HG03064 (cell line): ENCODE results near the gene DHX15.
A peak's percentile ranks its signal among the peaks of the same experiment; 100 is the strongest.

Experiments used
- ATAC-seq: cut with Tn5 transposase; IDR thresholded peaks from one replicate; pipeline ENCODE4 v1.9.1; 2021; ENCODE audit warnings: low read depth; ENCODE audit not compliant: unreplicated experiment

The DHX15 gene

GRCh38 chr4:24583451-24584210 lies 723 bp downstream of the DHX15 start:
- peak; percentile 27 for ATAC-seq

GRCh38 chr4:24582235-24582832 lies 2.0 kb downstream of the DHX15 start:
- no peak for ATAC-seq

- no peak for ATAC-seq
These were observed 6.0 kb downstream of the DHX15 start for GRCh38 chr4:24578364-24578763.

GRCh38 chr4:24576276-24576675 lies 8.1 kb downstream of the DHX15 start:
- ATAC-seq = no peak

- ATAC-seq = no peak
These were observed 10.1 kb downstream of the DHX15 start for GRCh38 chr4:24574236-24574635.

- no peak for ATAC-seq
These were observed 10.8 kb downstream of the DHX15 start for GRCh38 chr4:24573582-24573981.

GRCh38 chr4:24570574-24571236 lies 13.6 kb downstream of the DHX15 start:
- no peak for ATAC-seq

- ATAC-seq = no peak
These were observed 14.2 kb downstream of the DHX15 start for GRCh38 chr4:24570172-24570571.

- ATAC-seq = no peak
These were observed 14.7 kb downstream of the DHX15 start for GRCh38 chr4:24569662-24570061.

- no peak for ATAC-seq
These were observed 15.9 kb downstream of the DHX15 start for GRCh38 chr4:24568425-24568824.

- ATAC-seq = no peak
These were observed 19.3 kb downstream of the DHX15 start for GRCh38 chr4:24565054-24565453.

GRCh38 chr4:24564488-24564887 lies 19.9 kb downstream of the DHX15 start:
- ATAC-seq = no peak

- ATAC-seq = no peak
These were observed 22.8 kb downstream of the DHX15 start for GRCh38 chr4:24561438-24562139.

- ATAC-seq = no peak
These were observed 23.4 kb downstream of the DHX15 start for GRCh38 chr4:24560868-24561368.

- ATAC-seq = no peak
These were observed 24.5 kb downstream of the DHX15 start for GRCh38 chr4:24559889-24560288.

- ATAC-seq = no peak
These were observed 25.1 kb downstream of the DHX15 start for GRCh38 chr4:24559032-24559821.

- no peak for ATAC-seq
These were observed 27.0 kb downstream of the DHX15 start for GRCh38 chr4:24557026-24558025.

- no peak for ATAC-seq
These were observed 32.7 kb downstream of the DHX15 start for GRCh38 chr4:24551492-24552289.
